ENCODE data around the gene RALBP1.

Gene RALBP1

DNA sequence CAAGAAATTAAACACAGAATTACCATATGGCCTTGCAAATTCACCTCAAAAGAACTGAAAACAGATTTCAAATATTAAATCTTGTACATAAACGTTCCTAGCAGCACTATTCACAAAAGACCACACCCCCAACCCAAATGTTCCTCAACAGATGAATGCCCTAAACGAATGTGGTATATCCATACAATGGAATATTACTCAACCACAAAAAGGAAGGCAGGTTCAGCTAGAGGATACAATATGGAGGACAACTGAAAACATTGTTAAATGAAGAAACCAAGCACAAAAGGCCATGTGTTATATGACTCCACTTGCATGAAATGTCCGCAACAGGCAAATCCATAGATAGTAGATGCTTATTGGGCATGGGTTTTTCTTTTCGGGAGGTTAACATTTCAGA is 77.3 kb downstream of the RALBP1 start:
- DNase-seq = no peak

DNA sequence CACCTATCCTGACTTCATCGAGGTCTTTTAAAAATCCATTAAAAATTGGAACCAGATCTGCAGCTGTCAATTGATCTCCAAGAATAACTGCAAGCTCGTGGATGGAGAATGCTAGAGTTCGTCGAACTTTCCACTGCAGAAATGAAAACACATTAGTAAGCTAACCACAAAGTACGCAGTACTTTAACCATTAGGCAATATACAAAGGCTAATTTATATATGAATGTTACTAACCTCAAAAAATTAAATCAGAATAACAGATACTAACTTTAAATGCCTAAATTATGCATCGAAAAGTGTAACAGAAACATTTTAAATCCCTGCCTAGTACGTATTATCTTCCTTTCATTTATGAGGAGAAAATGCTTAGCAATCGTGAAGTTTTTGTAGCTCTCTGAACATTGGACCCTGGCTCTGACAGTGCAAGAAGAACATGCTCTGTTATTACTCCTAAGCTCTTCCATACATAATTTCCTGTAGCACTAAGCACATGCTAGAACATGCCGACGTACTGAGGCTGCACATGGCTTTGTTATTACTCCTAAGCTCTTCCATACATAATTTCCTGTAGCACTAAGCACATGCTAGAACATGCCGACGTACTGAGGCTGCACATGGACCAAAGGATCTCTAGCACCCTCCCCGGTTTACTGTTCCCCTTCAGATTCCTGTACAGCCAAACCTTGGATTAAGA is 82.1 kb downstream of the RALBP1 start:
- DNase-seq = no peak

DNA sequence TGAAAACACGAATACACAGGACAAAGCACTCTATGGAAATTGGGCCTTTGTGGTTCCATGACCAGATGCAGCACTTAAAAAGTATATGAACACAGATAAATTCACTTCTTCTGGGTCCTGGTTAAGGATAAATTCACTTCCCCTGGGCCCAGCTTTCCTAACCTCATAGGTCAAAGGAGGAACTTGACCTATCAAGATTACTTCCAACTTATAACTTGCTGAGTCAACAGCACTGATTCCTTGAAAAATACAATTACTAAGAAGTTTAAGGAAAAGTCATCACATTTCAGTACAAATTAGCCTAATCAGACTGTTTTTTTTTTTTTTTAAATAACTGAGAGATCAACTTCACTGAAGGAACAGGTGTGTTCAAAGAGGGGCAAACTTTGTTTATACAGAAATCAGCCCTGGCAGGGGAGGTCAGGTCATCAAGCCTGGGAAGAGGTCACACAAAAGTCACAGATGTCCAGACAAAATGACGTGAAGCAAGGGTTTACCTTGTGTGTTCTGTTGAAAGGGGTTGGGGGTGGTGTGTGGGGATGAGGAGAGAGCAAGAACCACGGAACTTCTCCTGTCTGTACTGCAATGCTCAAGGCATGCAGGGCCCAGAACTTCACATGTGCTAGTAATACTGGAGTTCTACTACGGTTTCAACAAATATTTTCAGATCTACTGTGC is 83.2 kb downstream of the RALBP1 start:
- no peak for DNase-seq

DNA sequence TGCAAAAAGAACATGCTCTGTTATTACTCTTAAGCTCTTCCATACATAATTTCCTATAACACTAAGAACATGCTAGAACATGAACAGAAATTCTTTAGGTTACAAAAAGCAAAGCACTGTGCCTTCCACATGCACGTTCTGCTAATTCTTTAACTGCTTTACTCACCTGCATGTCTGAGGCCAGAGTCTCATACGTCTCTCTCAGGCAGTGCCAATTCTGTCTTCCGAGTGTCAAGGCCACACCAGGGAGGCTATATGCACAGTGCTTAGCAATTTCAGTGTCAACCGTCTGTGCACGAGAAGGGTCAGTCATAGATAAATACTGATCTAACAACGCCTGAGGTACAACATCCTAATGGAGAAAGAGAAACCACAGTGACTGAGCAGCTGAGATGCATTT is 83.9 kb downstream of the RALBP1 start:
- no peak for DNase-seq

DNA sequence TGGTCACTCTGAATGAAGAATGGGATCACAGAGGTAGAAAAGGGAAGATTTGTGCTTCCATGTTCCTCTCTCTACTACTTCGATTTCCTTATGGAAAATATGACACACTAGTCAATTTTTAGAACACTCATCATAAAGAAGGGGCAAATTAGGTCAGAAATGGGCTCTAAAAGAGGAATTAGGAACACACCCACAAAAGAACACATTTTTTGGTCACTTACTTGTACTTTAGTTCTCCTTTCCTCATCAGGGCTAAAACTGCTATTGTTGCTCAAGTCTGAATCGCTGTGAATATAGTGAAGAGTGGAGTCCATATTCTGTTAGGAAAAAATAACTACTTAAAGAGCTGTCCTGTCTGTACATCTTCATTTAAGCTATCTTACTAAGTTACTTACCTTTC is 86.4 kb downstream of the RALBP1 start:
- DNase-seq = no peak

DNA sequence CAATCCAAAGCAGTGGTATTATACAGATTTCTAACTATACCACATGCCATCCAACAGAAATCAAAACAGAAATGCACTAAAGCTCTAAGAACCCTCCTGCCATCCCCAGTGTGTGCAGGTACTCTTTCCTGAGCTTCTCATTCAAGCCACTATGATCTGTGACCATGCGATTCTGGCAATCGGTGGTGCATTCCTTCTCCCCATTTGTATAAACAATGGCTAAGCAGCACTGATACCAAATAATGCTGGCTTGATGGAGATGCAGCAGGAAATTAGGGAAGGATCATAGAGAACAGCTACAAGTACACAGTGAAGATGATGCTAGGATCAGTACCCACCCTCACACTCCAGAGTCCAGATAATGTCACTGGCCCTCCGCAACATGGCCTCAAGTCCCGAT is 87.3 kb downstream of the RALBP1 start:
- no peak for DNase-seq

DNA sequence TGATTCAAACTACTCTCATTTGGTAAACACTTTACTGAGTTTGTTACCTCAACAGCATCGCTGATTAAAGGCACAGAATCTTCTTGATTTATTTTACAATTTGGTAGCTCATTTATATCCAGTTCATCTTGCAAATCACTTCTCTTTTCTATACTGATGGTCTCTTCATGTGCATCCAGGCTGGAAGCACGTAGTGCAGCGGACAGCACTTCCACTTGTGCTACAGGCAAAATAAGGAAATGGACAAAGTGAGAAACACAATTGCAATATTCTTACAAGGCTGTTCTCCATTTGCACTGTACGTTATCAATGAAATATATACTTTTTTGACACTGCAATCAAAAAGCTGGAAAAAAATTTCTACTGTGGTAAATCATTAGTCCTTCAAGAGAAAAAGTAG is 88.0 kb downstream of the RALBP1 start:
- DNase-seq = no peak

DNA sequence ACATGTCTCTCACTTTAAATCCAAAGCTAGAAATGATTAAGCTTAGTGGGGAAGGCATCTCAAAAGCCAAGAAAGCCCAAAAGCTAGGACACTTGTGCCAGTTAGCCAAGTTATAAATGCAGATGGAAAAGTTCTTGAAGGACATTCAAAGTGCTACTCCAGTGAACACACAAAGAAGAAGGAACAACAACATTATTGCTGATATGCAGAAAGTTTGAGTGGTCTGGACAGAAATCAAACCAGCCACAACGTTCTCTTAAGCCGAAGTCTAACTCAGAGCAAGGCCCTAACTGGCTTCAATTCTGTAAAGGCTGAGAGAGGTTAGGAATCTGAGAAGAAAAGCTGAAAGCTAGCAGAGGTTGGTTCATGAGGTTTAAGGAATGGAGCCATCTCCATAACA is 90.1 kb downstream of the RALBP1 start:
- no peak for DNase-seq

DNA sequence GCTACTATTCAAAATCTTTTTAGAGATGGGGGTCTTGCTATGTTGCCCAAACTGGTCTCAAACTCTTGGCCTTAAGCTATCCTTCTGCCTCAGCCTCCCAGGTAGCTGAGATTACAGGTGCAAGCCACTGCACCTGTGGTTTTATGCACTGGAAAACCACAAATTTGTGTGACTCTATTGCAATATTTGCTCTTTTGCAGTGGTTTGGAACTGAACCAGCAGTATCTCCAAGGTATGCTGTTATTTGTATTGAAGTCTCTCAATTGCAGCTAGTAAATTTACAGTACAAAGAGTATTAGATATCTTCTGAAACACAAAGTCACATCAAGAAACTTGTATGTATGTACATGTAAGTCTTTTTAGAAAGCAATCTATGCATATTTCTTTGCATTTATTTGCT is 92.9 kb downstream of the RALBP1 start:
- no peak for DNase-seq

DNA sequence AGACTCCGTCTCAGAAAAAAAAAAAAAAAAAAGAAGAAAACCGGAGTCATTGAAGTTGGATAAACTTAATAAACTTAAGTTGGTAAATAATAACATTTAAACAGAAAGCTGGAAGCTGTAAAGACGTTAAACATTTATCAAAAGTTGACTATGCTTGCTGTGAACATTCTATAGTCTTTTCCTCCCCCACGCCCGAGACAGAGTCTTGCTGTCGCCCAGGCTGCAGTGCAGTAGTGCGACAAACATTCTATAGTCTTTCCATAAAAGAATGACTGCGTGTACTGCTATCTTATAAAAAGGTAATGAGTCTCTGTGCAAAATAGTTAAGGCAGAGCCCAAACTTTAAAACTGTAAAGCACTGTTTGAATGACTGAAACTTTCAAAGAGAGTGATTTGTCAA is 93.9 kb downstream of the RALBP1 start:
- no peak for DNase-seq

DNA sequence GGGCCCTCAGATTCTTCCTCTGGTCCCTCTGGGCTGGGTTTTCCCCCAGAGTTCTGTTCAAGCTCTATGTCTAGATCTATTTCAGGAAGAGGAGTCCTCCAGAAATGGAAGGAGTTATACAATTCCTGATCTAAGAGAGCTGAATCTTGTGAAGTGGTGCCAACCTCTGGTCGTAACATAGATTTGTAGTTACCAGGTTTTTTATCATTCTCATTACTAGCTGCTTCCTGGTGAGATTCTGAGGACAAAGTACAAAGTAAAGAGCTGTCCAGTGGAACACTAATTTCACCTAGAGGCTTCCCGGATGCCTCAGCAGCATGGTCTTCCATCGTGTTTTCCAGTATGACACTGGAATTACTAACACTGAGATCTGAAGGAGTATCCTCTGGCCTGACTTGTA is 94.9 kb downstream of the RALBP1 start:
- DNase-seq = no peak

DNA sequence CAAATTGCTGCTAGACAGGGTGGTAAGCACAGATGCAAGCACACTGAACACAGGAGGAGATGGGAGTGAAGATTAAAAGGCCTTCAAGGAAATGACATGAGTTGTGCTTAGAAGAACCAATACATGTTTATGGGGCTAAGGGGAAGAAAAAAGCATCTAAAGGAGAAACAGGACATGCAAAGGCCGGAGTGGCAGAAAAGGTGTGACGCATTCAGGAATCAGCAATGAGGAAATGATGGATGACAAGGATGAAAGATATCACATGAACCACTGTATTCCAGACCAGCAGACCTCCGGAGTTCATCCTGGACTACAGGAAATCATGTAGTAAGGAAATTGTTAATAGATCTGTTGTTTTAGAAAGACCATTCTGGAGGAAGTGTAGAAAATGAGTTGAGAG is 96.2 kb downstream of the RALBP1 start:
- no peak for DNase-seq

DNA sequence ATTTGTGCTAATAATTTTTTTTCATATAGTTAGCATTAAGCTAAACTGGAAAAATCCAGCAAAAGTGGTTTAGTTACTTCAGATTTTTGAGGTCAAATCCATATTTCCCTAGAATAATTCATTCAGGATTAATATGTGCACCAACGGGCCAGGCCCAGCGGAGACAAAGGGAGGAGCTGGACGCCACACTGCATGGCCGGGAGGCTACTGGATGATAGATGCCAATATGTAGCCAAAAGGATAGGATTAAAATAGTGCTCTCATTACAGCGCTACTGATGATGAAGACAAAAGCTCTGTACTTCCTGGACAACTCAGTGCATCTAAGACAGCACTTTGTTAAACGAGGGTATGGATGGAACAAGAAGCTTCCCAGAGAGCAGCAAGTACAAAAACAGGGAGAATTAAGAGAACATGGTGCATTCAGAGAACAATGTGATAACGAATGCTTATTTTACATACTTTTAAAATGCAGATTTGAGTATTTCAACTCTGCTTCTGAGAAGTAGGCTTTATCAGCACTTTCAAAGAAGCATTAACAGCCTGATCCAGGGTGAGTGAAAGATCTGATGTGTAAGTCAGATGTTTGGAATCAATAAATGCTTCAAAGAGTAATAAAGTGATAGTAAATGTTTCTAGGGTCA is 99.3 kb downstream of the RALBP1 start:
- DNase-seq = no peak

DNA sequence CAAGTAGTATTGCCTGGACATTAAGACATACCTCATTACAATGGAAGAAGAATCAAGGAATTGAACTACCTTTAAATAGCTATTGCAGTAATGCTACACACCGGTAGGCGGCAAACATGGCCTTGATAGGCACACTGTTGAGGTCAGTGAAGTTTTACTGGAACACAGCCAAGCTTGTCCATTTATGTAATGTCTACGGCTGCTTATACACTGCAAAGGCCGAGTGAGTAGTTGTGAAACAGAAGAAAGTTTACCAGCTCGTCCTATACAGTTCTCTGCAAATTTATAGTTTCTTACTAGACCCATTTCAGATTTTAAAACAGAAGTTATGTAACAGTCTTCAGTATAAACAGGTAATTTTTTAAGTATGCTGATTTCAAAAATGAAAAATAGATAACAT is 100.2 kb downstream of the RALBP1 start:
- DNase-seq = no peak

DNA sequence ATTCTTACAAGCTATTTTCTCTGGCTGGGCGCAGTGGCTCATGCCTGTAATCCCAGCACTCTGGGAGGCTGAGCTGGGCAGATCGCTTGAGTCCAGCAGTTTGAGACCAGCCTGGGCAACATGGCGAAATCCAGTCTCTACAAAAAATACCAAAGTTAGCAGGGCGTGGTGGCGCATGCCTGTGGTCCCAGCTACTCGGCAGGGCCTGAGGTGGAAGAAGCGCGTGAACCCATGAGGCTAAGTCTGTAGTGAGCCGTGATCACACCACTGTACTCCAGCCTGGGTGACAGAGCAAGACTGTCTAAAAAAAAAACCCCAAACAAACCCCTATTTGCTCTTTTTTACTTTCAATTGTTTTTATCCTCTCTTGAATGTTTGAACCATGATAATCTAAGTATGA is 102.0 kb downstream of the RALBP1 start:
- DNase-seq = no peak

DNA sequence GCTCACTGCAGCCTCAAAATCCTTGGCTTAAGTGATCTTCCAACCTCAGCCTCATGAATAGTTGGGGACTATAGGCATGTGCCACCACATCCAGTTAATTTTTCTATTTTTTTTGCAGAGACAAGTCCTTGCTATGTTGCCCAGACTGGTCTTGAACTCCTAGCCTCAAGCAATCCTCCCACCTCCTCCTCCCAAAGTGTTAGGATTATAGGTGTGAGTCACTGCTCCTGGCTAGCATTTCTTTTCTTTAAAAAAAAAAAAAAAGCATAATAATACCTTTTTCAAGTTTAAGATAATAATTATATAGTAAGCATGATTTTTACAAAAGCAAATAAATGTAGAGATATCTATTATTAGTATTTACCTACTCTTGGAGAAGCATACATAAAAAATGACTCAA is 103.0 kb downstream of the RALBP1 start:
- no peak for DNase-seq

DNA sequence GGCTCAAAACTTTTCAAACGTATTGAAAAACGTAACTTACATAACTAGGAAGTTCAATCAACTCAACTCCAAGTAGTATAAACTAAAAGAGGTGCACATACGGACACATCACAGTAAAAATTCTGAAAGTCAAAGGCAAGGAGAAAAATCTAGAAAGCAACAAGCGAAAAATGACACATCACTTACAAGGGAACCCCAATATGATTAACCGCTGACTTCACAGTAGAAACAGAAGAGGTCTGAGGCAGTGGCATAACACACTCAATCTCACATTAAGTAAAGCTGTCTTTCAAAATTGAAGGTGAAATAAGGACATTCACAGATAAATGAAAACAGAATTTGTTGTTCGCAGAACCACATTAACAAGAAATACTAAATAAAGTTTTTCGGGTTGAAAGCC is 106.4 kb downstream of the RALBP1 start:
- no peak for DNase-seq

DNA sequence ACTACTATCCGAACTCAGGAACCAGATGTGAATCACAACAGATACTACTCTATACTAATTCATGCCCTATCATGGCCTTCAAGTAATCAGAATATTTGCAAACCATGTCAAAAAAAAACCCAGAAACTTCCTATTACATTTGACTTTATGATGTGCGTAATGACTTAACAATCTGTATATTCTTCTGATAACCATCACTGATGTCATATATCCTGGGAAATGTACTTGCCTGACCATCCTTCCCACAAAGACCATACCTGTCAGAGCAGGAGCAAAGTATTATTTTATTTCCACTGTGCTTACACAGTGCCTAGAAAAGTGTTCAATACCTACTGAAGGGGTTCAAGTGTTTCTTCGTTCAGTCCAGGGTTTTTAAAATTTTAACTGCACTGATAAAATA is 111.5 kb downstream of the RALBP1 start:
- DNase-seq = no peak

Data from CD4-positive, alpha-beta T cell treated with Interleukin-17A for 4 hours (primary cell).